Right hindlimb (tissue), 1 donor: Measurements from ENCODE around the gene KIAA0232.
"Not testable (repeated sequence)": the region's sequence is repeated elsewhere in the genome, so short reads cannot be mapped to it uniquely, and the experiment has no call there.

Experiments
- DNase-seq: peaks from one replicate; pipeline ENCODE4 v3.0.0-alpha.2; 2018

KIAA0232 gene

DNA sequence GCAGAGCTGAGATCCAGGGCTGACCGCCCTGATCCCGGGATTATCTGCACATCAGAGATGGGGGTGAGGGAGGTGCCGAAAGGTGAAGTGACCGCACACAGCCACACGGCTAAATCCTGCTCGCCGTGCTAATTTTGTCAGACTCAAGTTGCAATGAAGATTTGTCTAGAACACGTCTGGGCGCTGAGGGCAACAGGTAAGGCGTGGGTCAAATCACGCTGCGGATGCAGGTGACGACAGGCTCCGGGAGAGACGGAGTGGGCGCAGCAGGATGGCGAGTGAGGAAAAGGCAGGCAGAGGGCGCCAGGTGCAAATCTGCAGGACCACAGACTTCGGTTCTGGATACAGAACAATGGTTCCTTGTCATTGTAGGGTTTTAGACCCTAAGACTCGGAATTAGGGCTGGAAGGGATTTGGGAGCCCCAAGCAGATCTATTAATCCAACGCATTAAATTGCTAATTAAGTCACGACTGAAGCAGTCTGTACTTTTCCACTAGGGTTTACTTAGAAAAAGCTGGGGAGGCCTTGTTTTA, 125.2 kb downstream of the KIAA0232 start:
- no peak for DNase-seq

DNA sequence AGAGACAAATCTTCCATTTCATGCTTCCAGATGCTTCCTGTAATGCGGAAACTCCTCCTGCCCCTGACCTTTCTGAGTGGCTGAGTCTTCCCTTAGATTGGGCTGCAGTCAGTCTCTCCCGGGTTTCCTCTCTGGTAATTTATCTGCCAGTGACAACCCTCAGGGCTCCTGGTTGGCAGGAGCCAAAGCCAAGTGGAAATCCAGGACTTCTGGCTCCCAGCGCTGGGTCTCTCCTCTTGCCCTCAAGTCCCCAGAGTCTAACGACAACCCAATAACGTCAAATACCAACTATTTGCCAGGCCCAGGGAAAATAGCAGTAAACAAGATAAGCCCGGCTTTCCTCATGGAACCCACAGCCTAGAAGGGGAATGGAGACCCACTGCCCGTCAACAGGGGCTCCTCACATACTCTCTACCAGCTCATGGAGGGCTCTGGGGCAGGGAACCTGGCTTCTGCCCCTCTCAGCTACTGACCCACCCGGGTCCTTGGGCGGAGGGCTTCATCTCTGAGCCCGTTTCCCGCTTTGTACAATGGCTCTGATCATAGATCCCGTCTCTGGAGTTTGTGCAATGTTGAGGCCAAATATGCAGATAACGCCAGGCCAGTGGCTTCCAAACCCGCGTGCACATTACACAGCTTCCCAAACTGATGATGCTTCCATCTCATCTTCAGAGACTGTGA, 126.0 kb downstream of the KIAA0232 start:
- DNase-seq: no peak

DNA sequence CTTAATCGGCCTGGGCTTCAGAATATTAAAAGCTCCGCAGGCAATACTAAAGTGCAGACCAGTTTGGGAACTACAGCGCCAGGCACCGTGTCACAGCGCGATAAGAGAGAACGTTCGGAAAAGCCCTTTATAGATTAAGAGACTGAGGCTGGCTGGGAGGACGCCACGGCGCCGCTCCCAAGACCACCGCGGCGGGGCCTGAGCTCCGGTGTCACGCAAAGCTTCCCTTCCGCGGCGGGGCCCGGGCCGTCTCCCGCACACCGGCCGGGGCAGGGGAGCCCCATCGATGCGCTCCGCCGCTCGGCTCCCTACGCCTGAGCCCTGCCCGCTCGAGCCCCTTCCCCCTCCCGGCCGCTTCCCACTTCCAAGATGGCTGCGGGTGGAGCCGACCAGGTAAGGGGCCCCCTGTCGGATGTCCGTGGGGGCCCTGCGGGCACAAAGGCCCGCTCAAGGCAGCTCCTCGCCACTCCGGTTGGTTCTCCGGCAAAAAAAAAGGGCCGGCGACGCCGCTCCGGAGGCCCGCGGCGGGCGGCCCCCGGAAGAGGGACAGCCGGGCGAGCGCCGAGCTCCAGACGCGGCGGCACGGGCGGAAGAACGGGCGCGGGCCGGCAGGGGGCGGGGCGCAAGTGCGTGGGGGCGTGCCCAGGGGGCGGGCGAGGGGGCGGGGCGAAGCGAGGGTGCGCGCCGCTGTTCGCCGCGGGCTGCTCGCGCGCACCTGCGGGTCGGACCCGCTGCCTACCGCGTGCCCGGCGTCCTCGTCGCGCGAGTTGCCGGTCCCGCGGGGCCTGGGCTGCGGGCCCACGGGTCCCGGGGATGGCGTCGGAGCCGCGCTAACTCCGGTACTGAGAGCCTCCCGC, 126.8 kb downstream of the KIAA0232 start, which contains the start of gene TBC1D14:
TBC1D14 (plus strand) TSS at position 714 of the 857 bp plus-strand sequence. CDS start 13,564 bp downstream, outside the sequence.
- peak; percentile 93 for DNase-seq

DNA sequence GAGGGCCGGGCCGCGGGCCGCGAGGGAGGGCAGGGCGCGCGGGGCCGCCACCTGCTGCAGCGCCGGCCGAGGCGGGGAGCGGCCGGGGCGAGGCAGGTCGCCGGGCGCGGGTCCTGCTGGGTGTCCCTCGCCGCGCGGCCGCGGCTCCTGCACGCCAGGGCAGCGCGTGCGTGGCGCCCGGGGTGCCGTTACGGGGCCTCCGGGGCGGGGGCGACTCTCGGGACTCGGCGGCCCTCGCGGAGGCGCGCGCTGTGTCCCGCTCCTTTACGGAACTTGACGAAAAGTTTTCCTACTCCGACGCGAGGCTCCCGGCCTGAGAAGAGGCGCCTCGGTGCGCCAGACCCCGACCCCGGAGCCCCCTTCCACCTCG, 127.4 kb downstream of the KIAA0232 start:
- no peak for DNase-seq

DNA sequence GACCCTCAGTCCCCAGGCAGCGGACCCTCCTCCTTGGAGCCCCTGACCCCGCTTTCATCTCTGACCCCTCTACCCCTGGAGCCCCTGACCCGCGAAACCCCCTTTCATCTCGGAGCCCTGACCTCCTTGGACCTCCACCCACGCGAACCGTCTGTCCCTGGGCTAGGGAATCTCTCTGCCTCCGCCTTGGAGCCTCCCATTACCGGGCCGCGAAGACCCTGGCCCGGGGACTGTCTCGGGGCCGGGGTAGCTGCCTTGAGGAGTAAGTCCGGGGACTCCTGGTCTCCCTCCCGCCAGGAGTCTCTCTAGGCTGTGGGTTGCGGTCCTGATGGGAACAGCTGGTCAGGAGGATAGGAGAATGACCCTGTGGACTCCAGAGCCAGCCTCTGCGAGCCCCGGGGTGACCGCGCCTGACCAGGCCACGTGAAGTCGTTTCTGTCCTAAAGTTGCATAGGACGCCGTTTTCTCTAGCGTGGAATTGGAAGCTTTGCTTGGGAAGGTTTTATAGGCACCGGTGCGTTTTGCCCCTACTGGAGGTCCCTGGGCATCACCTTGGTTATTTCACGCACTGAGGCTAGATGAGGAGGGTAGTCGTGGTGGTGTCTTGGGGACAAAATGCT, 127.9 kb downstream of the KIAA0232 start:
- DNase-seq: no peak

DNA sequence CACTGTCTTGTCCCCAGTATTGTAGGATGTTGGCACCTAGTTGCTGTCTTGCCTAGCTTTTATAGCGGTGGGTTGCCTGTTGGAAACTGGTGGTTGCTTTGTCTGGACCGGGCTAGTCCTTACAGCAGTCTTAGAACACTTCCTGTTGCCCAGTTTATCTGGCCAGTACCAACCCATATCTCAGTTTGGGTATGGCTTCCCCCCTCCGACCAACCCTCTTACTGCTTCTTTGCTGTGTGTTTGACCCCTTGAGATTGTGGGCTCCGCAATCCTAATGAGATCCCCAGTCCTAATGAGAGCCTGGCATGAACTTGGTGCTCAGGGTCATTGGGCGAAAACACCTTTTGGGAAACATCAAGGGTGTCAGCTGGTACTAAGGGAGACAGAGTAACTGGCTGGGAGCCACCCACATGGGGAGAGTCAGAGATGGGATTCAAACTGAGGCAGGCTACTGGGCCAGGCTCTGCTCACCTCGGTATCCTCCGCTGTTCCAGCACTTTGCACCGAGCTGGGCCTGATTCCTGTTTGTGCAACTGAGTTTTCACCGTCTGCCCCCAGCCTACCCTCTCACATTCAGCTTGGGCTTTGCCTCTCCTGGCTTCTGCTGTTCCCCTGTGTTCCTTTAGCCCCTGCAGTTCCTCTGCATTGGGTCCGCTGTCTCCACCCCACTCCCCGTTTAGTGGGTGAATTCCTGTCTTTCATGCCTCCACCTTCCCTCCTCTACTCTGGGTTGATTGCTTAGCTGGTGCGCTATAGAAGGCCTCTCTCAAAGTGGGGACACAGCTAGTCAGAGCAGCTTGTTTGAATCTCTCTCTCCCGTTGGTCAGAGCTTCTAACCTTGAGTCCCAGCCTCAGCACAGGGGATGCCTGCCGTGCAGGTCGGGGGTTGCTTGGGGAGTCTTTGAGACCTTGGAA, 128.7 kb downstream of the KIAA0232 start:
- no peak for DNase-seq

- DNase-seq: not testable (repeated sequence)
Observed at GRCh38 chr4:6911917-6912316, 129.4 kb downstream of the KIAA0232 start.

DNA sequence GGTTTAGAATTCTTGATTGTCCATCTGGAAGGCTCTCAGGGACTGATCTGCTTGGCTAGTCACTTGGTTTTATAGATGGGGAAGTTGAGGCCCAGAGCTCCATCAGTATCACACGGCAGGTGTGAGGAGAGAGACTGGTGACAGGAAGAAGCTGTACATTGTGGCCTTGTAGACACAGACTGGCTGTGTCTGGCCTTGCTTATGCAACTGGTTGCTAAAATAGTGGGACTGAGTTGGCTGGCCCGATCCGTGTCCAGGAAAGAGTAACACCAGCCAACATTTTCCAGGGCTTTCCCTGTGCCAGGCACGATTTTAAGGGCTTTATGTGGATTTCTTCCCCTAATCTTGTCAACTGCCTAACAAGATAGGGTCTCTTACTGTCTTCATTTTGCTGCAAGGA, 129.9 kb downstream of the KIAA0232 start:
- no peak for DNase-seq

DNA sequence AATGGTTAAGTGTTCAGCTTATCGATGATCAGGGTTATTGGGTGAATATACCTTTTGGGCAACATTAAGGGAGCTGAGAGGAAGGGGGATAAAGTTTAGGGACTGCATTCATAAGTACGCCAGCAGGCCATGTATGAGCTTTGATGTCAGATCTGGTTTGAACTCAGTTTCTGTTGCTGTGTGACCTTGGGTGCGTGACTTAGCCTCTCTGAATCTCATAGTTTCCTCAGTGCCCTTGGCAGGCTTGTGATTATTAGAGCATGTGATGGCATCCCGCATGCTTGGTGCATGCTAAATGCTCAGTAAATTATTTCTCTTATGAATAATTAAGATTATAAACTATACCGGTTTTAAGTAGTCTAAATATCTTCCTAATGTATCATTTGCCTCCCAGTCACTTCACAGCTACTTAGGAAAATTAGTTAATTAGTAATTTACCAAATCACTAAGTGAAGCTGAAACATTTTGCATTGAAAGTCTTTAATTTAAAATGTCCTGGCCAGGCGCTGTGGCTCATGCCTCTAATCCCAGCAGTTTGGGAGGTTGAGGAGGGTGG, 130.9 kb downstream of the KIAA0232 start:
- DNase-seq: no peak

GRCh38 chr4:6914448-6914847, 131.9 kb downstream of the KIAA0232 start:
- no peak for DNase-seq

- no peak for DNase-seq
Observed at GRCh38 chr4:6915041-6916005, 132.8 kb downstream of the KIAA0232 start.

GRCh38 chr4:6916069-6916586, 133.6 kb downstream of the KIAA0232 start:
- DNase-seq: no peak

GRCh38 chr4:6916587-6917460, 134.3 kb downstream of the KIAA0232 start:
- no peak for DNase-seq

- DNase-seq: peak; percentile 60
Observed at GRCh38 chr4:6917461-6918271, 135.1 kb downstream of the KIAA0232 start.

DNA sequence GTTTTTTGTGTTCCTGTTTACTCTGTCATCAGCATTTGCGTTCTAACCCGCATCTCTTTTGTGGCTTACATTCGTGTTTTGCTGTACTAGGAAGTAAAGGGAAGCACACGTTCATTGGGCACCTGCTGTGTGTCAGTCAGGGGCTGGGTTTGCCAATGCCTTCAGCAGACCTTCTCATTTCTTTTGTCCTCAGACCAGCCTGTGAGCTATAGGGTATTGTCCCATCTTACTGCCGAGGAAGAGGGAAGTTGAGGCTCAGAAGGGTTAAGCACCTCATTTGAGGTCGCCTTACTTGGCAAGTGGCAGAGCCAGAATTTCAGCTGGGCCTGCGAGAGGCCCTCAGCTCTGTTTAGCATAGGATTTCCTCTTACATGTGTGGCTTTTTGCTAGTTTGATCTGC, 135.8 kb downstream of the KIAA0232 start:
- DNase-seq: no peak

GRCh38 chr4:6920171-6920570, 137.6 kb downstream of the KIAA0232 start:
- DNase-seq: no peak

- no peak for DNase-seq
Observed at GRCh38 chr4:6923507-6923906, 141.0 kb downstream of the KIAA0232 start.

GRCh38 chr4:6924361-6924779, 141.8 kb downstream of the KIAA0232 start:
- no peak for DNase-seq
